ENCODE results near the gene CYP3A4. TPM values are rescaled to one million over a fixed set of nuclear protein-coding genes. Genes with fewer than 3 reads are reported as not detected.

The CYP3A4 gene
- total RNA-seq, 2 donors from 2014 or later: not detected

DNA sequence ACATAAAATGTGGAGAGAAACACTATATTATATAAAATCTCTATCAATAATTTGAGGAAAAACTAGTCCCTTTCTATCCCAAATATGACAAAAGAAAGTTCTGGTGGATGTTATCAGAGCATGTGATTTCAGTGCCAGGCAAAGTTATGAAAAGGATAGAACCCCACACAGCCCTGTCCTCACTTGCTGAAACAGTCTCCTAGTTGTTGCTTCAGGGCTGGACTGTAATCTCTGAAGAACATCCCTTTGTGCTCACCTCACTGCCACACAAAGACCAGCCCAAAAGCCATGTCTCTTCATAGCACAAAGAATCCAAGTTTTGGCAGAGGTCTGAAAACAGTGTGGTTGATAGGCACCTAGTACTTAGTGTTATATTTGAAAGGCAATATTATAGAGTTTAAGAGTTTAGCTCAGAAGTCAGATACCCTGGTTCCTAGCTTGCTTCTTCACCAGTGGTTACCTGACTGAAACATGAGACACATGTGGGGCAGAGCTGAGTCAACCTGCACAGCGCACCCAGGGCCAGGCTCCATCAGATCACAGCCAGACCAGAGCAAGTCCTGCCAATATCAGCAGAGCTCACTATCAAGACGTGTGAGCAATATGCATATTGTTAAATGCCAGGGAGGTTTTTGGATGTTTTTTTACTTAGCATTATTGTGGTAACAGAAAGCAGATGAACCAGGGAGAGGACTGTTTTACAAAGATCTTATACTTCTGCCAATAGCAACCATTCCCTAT is 74.0 kb downstream of the CYP3A4 start:
- Histone ChIP-seq H3K4me1 (ENCODE audit: control insufficient read depth in 1 of 2, low read depth in 2 of 2) (no peaks in the 10 kb centered on the region), H3K27me3 (replicated peaks; ENCODE audit: insufficient read depth) (no peaks in the 10 kb centered on the region), H3K4me3 (no peak overlapping the region), H3K36me3 (no peaks in the 10 kb centered on the region), H3K9me3 (peaks cover 5% of the 10 kb centered on the region), H3K27ac (no peak overlapping the region)
- DNase-seq (ENCODE audit: low spot score) (no peak), ATAC-seq (ENCODE audit: insufficient number of reproducible peaks, low FRiP score, low read depth) (no peak)
- TF ChIP-seq, protein P1, sequence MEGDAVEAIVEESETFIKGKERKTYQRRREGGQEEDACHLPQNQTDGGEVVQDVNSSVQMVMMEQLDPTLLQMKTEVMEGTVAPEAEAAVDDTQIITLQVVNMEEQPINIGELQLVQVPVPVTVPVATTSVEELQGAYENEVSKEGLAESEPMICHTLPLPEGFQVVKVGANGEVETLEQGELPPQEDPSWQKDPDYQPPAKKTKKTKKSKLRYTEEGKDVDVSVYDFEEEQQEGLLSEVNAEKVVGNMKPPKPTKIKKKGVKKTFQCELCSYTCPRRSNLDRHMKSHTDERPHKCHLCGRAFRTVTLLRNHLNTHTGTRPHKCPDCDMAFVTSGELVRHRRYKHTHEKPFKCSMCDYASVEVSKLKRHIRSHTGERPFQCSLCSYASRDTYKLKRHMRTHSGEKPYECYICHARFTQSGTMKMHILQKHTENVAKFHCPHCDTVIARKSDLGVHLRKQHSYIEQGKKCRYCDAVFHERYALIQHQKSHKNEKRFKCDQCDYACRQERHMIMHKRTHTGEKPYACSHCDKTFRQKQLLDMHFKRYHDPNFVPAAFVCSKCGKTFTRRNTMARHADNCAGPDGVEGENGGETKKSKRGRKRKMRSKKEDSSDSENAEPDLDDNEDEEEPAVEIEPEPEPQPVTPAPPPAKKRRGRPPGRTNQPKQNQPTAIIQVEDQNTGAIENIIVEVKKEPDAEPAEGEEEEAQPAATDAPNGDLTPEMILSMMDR (IDR thresholded peaks at IDR 0.05): no peak

DNA sequence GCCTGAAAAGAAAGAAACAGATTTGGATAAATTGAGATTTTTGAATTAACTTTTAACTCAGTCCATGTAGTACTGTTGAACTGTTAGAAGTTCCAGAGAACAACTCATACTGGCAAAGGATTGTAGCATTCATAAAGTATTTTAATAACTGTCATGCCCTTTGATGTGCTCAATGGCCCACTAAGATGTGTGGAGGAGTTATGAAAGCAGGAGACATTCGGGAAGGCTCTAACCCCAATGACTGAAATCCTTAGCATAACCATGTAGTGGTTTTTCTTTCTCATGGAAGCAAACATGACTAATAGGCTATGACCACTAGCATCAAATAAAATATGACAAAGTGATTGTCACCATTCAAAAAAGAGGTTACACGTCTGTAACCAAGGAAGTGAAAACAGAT is 74.7 kb downstream of the CYP3A4 start:
- no peaks in the 10 kb centered on the region for H3K36me3 ChIP-seq
- TF ChIP-seq, protein P1 (IDR thresholded peaks at IDR 0.05): no peak
- H3K27me3 ChIP-seq (replicated peaks; ENCODE audit: insufficient read depth): no peaks in the 10 kb centered on the region

DNA sequence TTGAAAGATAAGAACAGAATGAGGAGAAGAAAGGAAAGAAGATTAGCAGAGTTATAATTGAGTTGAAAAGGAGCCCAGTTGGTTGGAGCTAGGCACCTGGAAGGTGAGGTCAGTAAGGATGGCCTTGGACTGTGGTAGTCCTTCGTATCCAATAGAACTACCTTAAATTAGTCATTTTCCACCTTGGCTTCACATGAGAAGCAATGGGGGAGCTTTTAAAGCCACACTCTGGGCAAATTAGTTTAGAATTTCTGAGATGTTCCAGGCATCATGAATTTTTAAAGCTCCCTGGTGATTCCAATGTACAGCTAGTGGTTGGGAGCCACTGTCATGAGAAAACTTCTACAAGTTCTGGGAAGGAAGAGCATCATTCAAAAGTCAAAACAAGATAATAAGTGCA is 76.9 kb downstream of the CYP3A4 start:
- no peaks in the 10 kb centered on the region for H3K27me3 ChIP-seq (replicated peaks; ENCODE audit: insufficient read depth)
- H3K9me3 ChIP-seq: peaks cover 5% of the 10 kb centered on the region
- H3K4me1 ChIP-seq (ENCODE audit: control insufficient read depth in 1 of 2, low read depth in 2 of 2): no peaks in the 10 kb centered on the region
- DNase-seq (ENCODE audit: low spot score): no peak
- no peak overlapping the region for H3K4me3 ChIP-seq
- no peaks in the 10 kb centered on the region for H3K36me3 ChIP-seq
- no peak overlapping the region for H3K27ac ChIP-seq
- TF ChIP-seq, protein P1 (IDR thresholded peaks at IDR 0.05): no peak
- ATAC-seq (ENCODE audit: insufficient number of reproducible peaks, low FRiP score, low read depth): no peak

More for the DNA sequence above, 74.7 kb downstream of the CYP3A4 start:
- Histone ChIP-seq H3K4me1 (ENCODE audit: control insufficient read depth in 1 of 2, low read depth in 2 of 2) (no peaks in the 10 kb centered on the region), H3K4me3 (no peak overlapping the region), H3K27ac (no peak overlapping the region), H3K9me3 (peaks cover 5% of the 10 kb centered on the region)
- DNase-seq (ENCODE audit: low spot score): no peak
- ATAC-seq (ENCODE audit: insufficient number of reproducible peaks, low FRiP score, low read depth): no peak

Other genes starting within 250 kb of the CYP3A4 start
- 1 to 10 TPM; 3.1 to 4.3 TPM for gene FAM200A, start 232.1 kb downstream of the CYP3A4 start, total RNA-seq
- gene ZNF655, start 225.5 kb downstream of the CYP3A4 start, total RNA-seq: 100 to 1,000 TPM; 148 to 210 TPM
- 1 to 10 TPM in 1 of 2 donors, not detected in 1; 2.2 TPM for gene TMEM225B, start 185.9 kb downstream of the CYP3A4 start, total RNA-seq
- gene ZSCAN25, start 167.2 kb downstream of the CYP3A4 start, total RNA-seq: 10 to 100 TPM; 13.4 to 21.7 TPM
- gene CYP3A5, start 104.2 kb downstream of the CYP3A4 start, total RNA-seq: 1 to 10 TPM; 3.5 to 5.4 TPM
- gene CYP3A7, start 49.0 kb downstream of the CYP3A4 start, total RNA-seq: not detected
- gene CYP3A43, start 43.8 kb upstream of the CYP3A4 start, total RNA-seq: under 1 TPM in 1 of 2 donors, not detected in 1; 0.68 TPM
- 1 to 10 TPM in 1 of 2 donors, under 1 TPM in 1; 0.41 to 2.9 TPM for gene OR2AE1, start 92.8 kb upstream of the CYP3A4 start, total RNA-seq
- 10 to 100 TPM; 35.2 to 42.5 TPM for gene TRIM4, start 135.3 kb upstream of the CYP3A4 start, total RNA-seq
- 1 to 10 TPM in 1 of 2 donors, not detected in 1; 2.6 TPM for gene GJC3, start 145.4 kb upstream of the CYP3A4 start, total RNA-seq
- 1 to 10 TPM in 1 of 2 donors, not detected in 1; 2.3 TPM for gene AZGP1, start 191.8 kb upstream of the CYP3A4 start, total RNA-seq
- 10 to 100 TPM; 25.6 to 42.5 TPM for gene ZKSCAN1, start 231.4 kb upstream of the CYP3A4 start, total RNA-seq

Data from thoracic aorta (tissue), 2 donors.